GM19397 (cell line): ENCODE measurements around the gene OSBPL9.
"Not testable (repeated sequence)": the region's sequence is repeated elsewhere in the genome, so short reads cannot be mapped to it uniquely, and the experiment has no call there.

Experiments
- ATAC-seq: cut with Tn5 transposase; IDR thresholded peaks from one replicate; pipeline ENCODE4 v1.9.1; 2021; ENCODE audit warnings: mild to moderate bottlenecking, moderate library complexity; ENCODE audit not compliant: unreplicated experiment

OSBPL9 gene

DNA sequence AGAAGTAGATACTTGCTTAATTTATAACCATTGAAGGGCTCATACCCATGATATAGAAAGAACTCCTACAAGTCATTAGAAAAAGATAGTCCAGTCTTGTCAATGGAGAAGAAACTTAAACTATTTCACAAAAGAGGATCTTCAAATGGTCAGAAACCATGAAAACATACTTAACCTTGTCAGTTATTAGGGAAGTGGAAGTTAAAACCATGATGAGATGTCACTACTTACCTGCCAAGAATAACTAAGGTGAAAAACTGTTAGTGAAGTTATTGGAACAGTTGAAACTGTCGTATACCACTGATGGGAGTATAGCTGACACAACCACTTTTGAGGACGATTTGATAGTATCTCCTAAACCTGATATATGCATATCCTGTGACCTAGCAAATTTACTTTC lies 46.8 kb downstream of the OSBPL9 start:
- no peak for ATAC-seq

GRCh38 chr1:51664421-51665240 lies 47.7 kb downstream of the OSBPL9 start:
- ATAC-seq: no peak

DNA sequence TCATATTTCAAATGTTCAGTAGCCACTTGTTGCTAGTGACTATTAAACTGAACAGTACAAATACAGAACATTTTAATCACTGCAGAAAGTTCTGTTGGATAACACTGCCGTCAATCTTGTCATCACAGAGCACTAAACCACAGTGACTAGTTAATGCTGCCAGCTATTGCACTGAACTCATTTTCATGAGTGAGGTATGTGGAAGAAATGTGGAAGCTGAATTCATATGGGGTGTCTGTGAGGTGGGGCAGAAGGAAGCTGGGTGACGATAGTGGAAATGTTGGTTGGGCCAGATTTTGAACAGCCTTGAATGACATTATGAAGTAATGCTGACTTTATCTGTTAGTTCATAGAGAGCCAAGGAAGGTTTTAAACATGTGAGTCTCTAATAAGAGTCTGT lies 49.6 kb downstream of the OSBPL9 start:
- ATAC-seq: no peak

DNA sequence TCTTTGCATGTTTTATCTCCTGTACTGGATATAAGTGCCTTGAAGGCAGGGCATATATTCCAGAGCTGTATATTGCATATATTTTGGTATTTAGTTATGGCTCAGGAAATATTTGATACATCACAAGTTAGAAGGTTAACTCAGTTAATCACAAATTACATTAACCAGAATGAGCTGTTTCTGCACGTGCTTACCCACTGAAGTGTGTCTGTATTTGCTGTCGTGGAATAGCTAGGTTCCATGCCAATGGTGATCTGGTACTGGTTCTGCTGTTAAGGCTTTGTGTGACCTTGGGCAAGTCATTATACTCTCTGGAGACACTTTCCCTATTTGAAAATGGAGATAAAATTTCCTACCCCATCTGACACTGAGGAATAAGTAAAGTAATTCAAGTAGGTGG lies 50.7 kb downstream of the OSBPL9 start:
- no peak for ATAC-seq

DNA sequence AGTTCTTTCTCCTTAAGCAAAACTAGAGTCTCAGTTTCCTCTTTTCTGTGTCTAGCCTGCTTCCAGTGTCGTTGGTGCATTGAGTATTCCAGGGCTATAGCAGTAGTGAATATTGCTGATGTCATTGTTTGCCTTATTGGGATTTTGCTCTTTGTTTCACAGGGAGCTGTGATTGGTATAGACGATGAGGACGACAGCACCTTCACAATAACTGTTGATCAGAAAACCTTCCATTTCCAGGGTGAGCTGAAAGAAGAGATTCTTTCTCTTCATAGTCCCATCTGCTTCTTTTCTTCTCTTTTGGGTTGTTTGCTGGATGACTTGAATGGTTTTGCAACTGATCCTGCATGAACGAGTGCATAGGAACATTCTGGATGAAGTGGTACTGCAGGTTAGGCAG lies 52.4 kb downstream of the OSBPL9 start:
- no peak for ATAC-seq

DNA sequence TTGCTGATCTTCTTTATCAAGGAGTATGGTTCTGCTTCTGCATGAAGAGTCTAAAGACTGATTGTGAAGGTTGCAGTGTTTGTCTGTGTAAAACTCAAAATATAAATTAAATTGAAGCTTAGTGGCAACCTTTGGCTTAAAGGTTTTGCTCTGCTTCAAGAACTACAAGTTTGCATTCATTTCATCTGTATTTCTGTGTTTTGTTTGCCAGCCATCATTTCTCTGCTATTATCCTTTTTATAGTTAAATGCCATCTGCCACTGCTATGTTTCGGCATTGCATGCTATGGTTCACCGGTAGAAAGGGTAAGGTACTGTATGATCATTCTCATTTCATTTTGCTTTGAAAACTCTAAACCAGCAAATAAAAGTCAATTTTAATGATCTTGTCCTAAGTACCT lies 52.9 kb downstream of the OSBPL9 start:
- ATAC-seq: no peak

GRCh38 chr1:51671527-51672325 lies 54.8 kb downstream of the OSBPL9 start:
- no peak for ATAC-seq

DNA sequence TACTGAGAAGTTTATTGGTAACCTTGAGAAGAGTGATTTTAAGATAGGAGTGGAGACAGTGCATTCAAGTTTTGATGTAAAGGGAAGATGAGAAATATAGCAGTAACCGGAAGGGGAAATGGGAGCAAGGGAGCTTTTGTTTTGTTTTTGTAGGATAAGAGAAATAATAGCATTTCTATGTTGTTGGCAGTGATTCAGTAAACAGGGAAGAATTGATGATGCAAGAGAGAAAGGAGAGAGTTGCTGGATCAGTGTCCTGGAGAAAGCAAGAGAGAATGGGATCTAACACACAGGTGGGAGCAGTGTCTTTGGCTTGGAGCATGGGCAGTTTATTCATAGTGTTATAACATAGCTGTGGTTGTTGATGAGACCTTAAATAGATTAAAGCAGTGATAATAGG lies 56.4 kb downstream of the OSBPL9 start:
- no peak for ATAC-seq

- ATAC-seq: no peak
Observed at GRCh38 chr1:51675177-51675780, 58.4 kb downstream of the OSBPL9 start.

GRCh38 chr1:51679435-51679834 lies 62.5 kb downstream of the OSBPL9 start:
- ATAC-seq: no peak

- no peak for ATAC-seq
Observed at GRCh38 chr1:51684776-51685175, 67.9 kb downstream of the OSBPL9 start.

GRCh38 chr1:51686450-51686849 lies 69.6 kb downstream of the OSBPL9 start:
- ATAC-seq: no peak

DNA sequence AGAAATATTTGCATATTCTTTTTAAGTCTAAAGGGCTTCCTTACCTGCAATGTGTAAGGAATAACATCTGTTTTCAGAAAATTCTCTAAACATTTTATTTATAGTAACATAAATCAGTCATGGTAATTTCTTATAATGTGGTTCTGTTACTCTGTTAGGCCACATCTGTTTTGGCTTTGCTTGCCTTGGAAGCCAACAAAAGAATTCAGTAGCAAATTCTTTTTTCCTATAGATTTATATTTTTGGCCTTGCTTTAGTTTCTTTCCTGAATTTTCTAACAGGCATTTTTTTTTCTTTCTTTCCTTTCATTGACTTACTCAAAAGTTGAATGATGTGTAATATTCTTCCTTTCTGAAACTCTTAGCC lies 72.2 kb downstream of the OSBPL9 start:
- no peak for ATAC-seq

- no peak for ATAC-seq
Observed at GRCh38 chr1:51689643-51690042, 72.8 kb downstream of the OSBPL9 start.

DNA sequence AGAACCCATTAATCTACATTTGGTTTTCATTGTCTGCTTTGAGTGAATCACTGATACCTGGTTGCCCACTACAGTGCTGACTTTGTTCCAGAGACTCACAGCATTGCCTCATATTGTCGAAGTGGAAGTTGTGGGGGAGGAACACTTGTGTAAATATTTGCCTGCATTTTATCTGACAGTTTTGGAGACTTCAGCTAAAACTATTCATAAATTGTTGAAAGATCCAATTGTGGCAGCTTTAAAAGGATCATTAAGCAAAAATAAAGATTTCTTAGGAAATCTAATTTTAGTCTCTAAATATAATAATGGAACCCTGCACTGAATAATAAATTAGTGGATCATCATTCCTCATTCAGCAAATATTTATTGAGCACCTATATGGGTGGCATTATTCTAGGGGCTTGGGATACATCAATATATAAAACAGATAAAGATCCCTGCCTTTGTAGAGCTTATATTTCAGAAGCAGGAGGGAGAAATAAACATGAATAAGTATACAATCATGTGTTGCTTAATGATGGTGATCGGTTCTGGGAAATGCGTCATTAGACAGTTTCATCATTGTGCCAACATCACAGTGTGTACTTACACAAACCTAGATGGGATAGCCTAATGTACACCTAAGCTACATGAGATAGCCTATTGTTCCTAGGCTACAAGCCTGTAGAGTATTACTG lies 73.5 kb downstream of the OSBPL9 start:
- ATAC-seq: no peak

DNA sequence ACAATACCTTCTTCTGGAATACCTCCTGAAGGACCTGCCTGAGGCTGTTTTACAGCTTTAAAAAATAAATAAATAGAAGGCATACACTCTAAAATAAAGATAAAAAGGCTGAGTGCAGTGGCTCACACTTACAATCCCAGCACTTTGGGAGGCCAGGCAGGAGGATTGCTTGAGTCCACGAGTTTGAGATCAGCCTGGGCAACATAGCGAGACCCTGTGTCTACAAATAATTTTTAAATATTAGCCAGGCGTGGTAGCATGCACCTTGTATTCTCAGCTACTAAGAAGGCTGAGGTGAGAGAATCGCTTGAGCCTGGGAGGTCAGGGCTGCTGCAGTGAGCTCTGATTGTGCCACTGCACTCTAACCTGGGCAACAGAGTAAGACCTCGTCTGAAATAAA lies 75.0 kb downstream of the OSBPL9 start:
- ATAC-seq: no peak

GRCh38 chr1:51693419-51694155 lies 76.7 kb downstream of the OSBPL9 start:
- no peak for ATAC-seq

DNA sequence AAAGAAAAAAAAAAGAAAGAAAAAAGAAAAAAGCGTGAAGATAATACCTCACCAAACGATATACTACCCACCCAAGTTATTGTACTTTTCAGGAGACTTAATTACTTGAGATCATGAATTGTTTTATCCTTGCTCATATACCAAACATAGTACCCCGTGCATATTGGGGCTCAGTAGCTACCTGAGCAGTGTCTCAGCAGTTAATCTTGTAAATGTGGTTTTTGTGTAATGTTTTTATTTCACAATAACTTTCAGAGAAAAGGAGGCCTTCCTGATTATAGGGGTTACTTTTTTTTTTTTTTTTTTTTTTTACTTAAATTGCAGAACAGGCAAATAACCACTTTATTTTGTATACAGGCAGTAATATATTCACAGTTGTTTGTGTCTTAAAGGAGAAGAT lies 80.3 kb downstream of the OSBPL9 start:
- no peak for ATAC-seq

- no peak for ATAC-seq
Observed at GRCh38 chr1:51699391-51699790, 82.5 kb downstream of the OSBPL9 start.

DNA sequence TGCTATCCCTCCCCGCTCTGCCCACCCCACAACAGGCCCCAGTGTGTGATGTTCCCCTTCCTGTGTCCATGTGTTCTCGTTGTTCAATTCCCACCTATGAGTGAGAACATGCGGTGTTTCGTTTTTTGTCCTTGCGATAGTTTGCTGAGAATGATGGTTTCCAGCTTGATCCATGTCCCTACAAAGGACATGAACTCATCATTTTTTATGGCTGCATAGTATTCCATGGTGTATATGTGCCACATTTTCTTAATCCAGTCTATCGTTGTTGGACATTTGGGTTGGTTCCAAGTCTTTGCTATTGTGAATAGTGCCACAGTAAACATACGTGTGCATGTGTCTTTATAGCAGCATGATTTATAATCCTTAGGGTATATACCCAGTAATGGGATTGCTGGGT lies 84.9 kb downstream of the OSBPL9 start:
- ATAC-seq: not testable (repeated sequence)

DNA sequence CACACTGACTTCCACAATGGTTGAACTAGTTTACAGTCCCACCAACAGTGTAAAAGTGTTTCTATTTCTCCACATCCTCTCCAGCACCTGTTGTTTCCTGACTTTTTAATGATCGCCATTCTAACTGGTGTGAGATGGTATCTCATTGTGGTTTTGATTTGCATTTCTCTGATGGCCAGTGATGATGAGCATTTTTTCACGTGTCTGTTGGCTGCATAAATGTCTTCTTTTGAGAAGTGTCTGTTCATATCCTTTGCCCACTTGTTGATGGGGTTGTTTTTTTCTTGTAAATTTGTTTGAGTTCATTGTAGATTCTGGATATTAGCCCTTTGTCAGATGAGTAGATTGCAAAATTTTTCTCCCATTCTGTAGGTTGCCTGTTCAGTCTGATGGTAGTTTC lies 85.3 kb downstream of the OSBPL9 start:
- not testable (repeated sequence) for ATAC-seq
